ENCODE results near the gene HSF4.

DNA sequence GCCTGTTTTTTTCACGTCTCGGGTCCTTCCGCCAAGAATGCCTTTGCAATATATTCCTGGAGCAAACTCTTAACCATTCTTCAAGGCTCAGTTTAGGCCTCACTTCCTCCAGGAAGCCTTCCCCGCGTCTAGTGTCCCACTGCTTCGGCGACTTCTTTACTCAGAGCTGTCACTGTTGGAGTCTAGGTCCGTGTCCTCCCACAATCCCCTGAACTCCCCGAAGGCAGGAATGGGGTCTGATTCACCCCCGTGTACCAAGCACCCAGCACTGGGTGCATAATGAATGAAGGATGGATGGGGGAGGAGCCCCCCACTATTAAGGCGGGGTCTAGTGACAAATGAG, 18.7 kb downstream of the HSF4 start:
- TF ChIP-seq EZH2 (IDR thresholded peaks at IDR 0.05) (no peak), POLR2AphosphoS5 (IDR thresholded peaks at IDR 0.05; ENCODE audit: borderline replicate concordance, low read depth, low read length) (no peak)

Measured in SK-N-MC (cell line).